Measurements from ENCODE around the gene DNAJC18.
A peak's percentile ranks its signal among the peaks of the same experiment; 100 is the strongest.

DNAJC18 gene

DNA sequence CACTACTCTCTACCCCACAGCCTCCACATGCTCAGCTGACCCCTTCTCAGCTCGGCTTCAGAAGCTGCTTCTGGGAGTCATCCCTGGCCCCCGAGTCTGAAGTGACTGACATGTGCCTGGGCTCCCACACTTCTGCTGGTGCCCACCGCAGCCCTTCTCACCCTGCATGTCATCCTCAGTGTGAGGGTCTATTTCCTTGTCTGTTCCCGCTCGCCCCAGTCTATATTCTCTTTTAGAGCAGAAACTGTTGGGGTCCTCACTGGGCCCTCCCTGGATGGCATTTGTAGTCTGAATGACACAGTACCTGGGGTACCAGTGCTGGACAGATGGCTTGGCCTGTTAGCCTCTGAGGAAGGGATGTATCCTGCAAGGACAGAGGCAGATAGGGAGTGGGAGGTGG, 17.9 kb upstream of the DNAJC18 start:
- Histone ChIP-seq H3K27ac (ENCODE audit: low read length, poor library complexity, severe bottlenecking) (no peak overlapping the region), H3K14ac (ENCODE audit: low read length in 2 of 2) (no peak overlapping the region), H3K4me3 (ENCODE audit: insufficient read depth in 1 of 2, low read depth in 1 of 2, low read length in 2 of 2) (no peak overlapping the region), H3K18ac (ENCODE audit: low read depth in 1 of 2, low read length in 2 of 2) (no peak overlapping the region), H2AK5ac (ENCODE audit: low read length, severe bottlenecking) (no peak overlapping the region), H2BK15ac (ENCODE audit: low read depth, poor library complexity, severe bottlenecking) (peak overlapping the region; percentile 28), H3K36me3 (ENCODE audit: control insufficient read depth in 1 of 2, insufficient read depth in 2 of 2, low read depth in 1 of 2, low read length in 2 of 2) (peaks cover 0 to 12% of the 10 kb centered on the region in 2 experiments), H2BK120ac (ENCODE audit: low read depth, low read length) (no peak overlapping the region), H3K9me3 (ENCODE audit: control insufficient read depth, low read length) (no peaks in the 10 kb centered on the region), H3K4me1 (ENCODE audit: control insufficient read depth, insufficient read depth, low read depth, low read length) (peaks cover 20% of the 10 kb centered on the region), H3K23ac (ENCODE audit: low read length in 2 of 2) (no peak overlapping the region), H3K4ac (ENCODE audit: low read depth in 1 of 2, low read length in 2 of 2) (no peak overlapping the region), H2AFZ (ENCODE audit: low read depth, low read length) (no peak overlapping the region), H3K4me2 (ENCODE audit: low read length, poor library complexity, severe bottlenecking) (no peak overlapping the region), H4K91ac (ENCODE audit: low read length) (no peak overlapping the region), H2BK5ac (ENCODE audit: low read depth, low read length, poor library complexity, severe bottlenecking) (no peak overlapping the region), H3K79me1 (replicated peaks; ENCODE audit: low read length, poor library complexity, severe bottlenecking) (no peaks in the 10 kb centered on the region), H4K8ac (ENCODE audit: low read length) (no peak overlapping the region), H2BK12ac (ENCODE audit: low read length in 2 of 2) (no peak overlapping the region), H3K9ac (ENCODE audit: low read length) (no peak overlapping the region), H3K27me3 (ENCODE audit: control insufficient read depth in 1 of 2, insufficient read depth in 1 of 2, low read length in 2 of 2) (no peaks in the 10 kb centered on the region)
- 94% methylated on average over 5 of the region's 5 CpGs for WGBS
- no peak for DNase-seq

DNA sequence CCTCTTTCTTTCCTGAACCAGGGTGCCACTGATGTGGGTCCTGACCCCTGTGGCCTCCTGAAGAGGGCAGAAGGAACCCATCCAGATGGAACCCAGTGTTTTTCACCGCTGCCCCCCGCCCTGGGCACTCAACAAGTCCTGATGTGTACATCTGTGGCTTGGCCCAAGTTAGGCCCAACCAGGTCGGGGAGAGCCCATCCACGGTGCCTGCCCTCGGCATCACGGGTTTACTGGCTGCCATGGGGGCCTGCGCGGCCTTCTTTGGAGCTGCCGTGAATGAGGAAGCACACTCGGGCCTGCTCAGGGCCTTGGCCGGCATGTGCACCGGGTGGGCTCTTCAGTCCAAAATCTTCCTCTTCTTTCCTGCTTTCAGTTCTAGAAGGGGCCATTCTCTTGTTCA, 17.5 kb upstream of the DNAJC18 start:
- WGBS, result 96% methylated on average over 12 of the region's 12 CpGs

DNA sequence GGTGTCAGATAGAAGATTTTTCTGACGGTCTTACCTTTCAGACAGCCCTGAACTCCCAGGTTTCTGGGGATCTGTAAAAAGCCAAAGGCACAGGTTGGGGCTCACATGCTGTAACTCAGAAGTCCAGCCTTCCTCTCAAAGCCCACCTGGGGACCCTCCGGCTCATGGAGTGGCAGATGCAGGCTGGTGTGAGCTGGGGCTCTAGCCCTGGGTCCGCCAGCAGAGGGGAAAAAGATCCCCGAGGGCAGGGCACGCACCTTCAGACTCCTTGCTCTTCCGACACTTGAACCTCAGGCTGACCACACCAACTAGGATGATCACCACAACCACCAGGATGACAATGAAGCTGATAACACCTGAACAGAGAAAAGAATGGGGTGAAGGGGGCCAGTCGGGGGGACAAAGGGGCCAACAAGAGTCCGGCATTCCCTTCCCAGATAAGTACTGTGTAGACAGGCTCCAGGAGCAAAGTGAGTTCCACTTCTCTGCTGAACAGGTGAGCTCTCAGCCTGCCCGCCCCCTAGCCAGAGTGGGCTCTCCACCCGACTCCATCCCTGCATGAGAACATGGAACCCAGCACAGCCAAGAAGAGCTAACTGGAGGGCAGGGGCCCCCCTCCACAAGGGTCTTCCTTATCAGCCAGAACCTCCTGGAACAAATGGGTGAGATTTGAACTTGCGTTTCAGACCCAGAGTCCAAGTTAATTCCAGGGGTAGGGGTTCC, 15.4 kb upstream of the DNAJC18 start:
- Histone ChIP-seq H3K14ac (ENCODE audit: low read length in 2 of 2) (no peak overlapping the region), H3K36me3 (ENCODE audit: control insufficient read depth in 1 of 2, insufficient read depth in 2 of 2, low read depth in 1 of 2, low read length in 2 of 2) (peaks cover 0 to 26% of the 10 kb centered on the region in 2 experiments), H3K9me3 (ENCODE audit: control insufficient read depth, low read length) (no peaks in the 10 kb centered on the region), H3K23ac (ENCODE audit: low read length in 2 of 2) (no peak overlapping the region), H3K4me3 (ENCODE audit: insufficient read depth in 1 of 2, low read depth in 1 of 2, low read length in 2 of 2) (no peak overlapping the region), H2AFZ (ENCODE audit: low read depth, low read length) (no peak overlapping the region), H2BK12ac (ENCODE audit: low read length in 2 of 2) (no peak overlapping the region), H3K18ac (ENCODE audit: low read depth in 1 of 2, low read length in 2 of 2) (no peak overlapping the region), H3K27ac (ENCODE audit: low read length, poor library complexity, severe bottlenecking) (no peak overlapping the region), H2BK120ac (ENCODE audit: low read depth, low read length) (no peak overlapping the region), H3K9ac (ENCODE audit: low read length) (no peak overlapping the region), H3K4me2 (ENCODE audit: low read length, poor library complexity, severe bottlenecking) (no peak overlapping the region), H3K4ac (ENCODE audit: low read depth in 1 of 2, low read length in 2 of 2) (no peak overlapping the region), H3K27me3 (ENCODE audit: control insufficient read depth in 1 of 2, insufficient read depth in 1 of 2, low read length in 2 of 2) (no peaks in the 10 kb centered on the region), H3K4me1 (ENCODE audit: control insufficient read depth, insufficient read depth, low read depth, low read length) (peaks cover 12% of the 10 kb centered on the region), H2BK15ac (ENCODE audit: low read depth, poor library complexity, severe bottlenecking) (no peak overlapping the region), H2AK5ac (ENCODE audit: low read length, severe bottlenecking) (no peak overlapping the region), H4K8ac (ENCODE audit: low read length) (no peak overlapping the region), H2BK5ac (ENCODE audit: low read depth, low read length, poor library complexity, severe bottlenecking) (no peak overlapping the region), H3K79me1 (replicated peaks; ENCODE audit: low read length, poor library complexity, severe bottlenecking) (no peaks in the 10 kb centered on the region), H4K91ac (ENCODE audit: low read length) (no peak overlapping the region)
- DNase-seq, result no peak
- WGBS, result 93% methylated on average over 11 of the region's 11 CpGs

More for the DNA sequence above, 17.5 kb upstream of the DNAJC18 start:
- Histone ChIP-seq H3K18ac (ENCODE audit: low read depth in 1 of 2, low read length in 2 of 2) (no peak overlapping the region), H3K27me3 (ENCODE audit: control insufficient read depth in 1 of 2, insufficient read depth in 1 of 2, low read length in 2 of 2) (no peaks in the 10 kb centered on the region), H3K36me3 (ENCODE audit: control insufficient read depth in 1 of 2, insufficient read depth in 2 of 2, low read depth in 1 of 2, low read length in 2 of 2) (peaks cover 0 to 17% of the 10 kb centered on the region in 2 experiments), H3K9ac (ENCODE audit: low read length) (no peak overlapping the region), H3K79me1 (replicated peaks; ENCODE audit: low read length, poor library complexity, severe bottlenecking) (no peaks in the 10 kb centered on the region), H3K4me1 (ENCODE audit: control insufficient read depth, insufficient read depth, low read depth, low read length) (peaks cover 17% of the 10 kb centered on the region), H2AK5ac (ENCODE audit: low read length, severe bottlenecking) (no peak overlapping the region), H4K91ac (ENCODE audit: low read length) (no peak overlapping the region), H3K4ac (ENCODE audit: low read depth in 1 of 2, low read length in 2 of 2) (no peak overlapping the region), H3K27ac (ENCODE audit: low read length, poor library complexity, severe bottlenecking) (no peak overlapping the region), H2BK15ac (ENCODE audit: low read depth, poor library complexity, severe bottlenecking) (no peak overlapping the region), H3K14ac (ENCODE audit: low read length in 2 of 2) (no peak overlapping the region), H3K4me2 (ENCODE audit: low read length, poor library complexity, severe bottlenecking) (no peak overlapping the region), H2BK12ac (ENCODE audit: low read length in 2 of 2) (no peak overlapping the region), H2BK120ac (ENCODE audit: low read depth, low read length) (no peak overlapping the region), H2BK5ac (ENCODE audit: low read depth, low read length, poor library complexity, severe bottlenecking) (no peak overlapping the region), H3K4me3 (ENCODE audit: insufficient read depth in 1 of 2, low read depth in 1 of 2, low read length in 2 of 2) (no peak overlapping the region), H3K9me3 (ENCODE audit: control insufficient read depth, low read length) (no peaks in the 10 kb centered on the region), H3K23ac (ENCODE audit: low read length in 2 of 2) (no peak overlapping the region), H4K8ac (ENCODE audit: low read length) (no peak overlapping the region), H2AFZ (ENCODE audit: low read depth, low read length) (no peak overlapping the region)
- no peak for DNase-seq

DNA sequence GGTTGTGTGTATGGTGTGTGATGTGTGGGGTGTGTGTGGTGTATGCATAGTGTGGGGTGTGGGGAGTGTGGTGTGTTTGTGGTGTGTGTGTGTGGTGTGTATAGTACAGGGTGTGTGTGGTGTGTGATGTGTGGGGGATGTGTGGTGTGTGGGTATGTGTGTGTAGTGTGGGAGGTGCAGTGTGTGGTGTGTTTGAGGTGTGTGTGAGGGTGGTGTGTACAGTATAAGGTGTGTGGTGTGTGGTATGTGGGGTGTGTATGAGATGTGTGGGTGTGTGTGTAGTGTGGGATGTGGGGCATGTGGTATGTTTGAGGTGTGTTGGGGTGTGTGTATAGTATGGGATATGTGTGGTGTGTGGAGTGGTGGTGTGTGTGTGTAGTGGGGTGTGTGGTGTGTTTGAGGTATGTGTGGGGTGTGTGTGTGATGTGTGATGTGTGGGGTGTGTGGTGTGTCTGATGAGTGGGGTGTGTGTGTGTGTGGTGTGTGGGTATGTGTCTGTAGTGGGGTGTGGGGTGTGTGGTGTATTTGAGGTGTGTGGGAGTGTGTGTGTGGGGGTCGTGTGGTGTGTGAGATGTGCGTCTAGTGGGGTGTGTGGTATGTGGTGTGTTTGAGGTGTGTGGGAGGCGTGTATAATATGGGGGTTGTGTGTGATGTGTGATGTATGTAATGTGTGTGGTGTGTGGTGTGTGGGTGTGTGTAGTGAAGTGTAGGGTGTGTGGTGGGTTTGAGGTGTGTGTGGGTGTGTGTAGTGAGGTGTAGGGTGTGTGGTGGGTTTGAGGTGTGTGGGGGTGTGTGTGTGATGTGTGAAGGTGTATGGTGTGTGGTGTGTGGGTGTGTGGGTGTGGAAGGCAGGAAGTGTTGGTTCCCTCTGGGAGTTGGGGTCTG, 14.6 kb upstream of the DNAJC18 start:
- DNase-seq, result no peak
- peak overlapping the region in 1 of 2 experiments; percentile 1 for H3K18ac ChIP-seq (ENCODE audit: low read depth in 1 of 2, low read length in 2 of 2)
- H2AFZ ChIP-seq (ENCODE audit: low read depth, low read length), result no peak overlapping the region
- H2BK120ac ChIP-seq (ENCODE audit: low read depth, low read length), result no peak overlapping the region
- 98% methylated on average over 3 of the region's 3 CpGs for WGBS
- H2BK5ac ChIP-seq (ENCODE audit: low read depth, low read length, poor library complexity, severe bottlenecking), result no peak overlapping the region
- peaks cover 8% of the 10 kb centered on the region for H3K4me1 ChIP-seq (ENCODE audit: control insufficient read depth, insufficient read depth, low read depth, low read length)
- no peak overlapping the region for H2BK15ac ChIP-seq (ENCODE audit: low read depth, poor library complexity, severe bottlenecking)
- no peak overlapping the region for H3K9ac ChIP-seq (ENCODE audit: low read length)
- no peaks in the 10 kb centered on the region for H3K9me3 ChIP-seq (ENCODE audit: control insufficient read depth, low read length)
- H3K4me2 ChIP-seq (ENCODE audit: low read length, poor library complexity, severe bottlenecking), result no peak overlapping the region
- H3K4me3 ChIP-seq (ENCODE audit: insufficient read depth in 1 of 2, low read depth in 1 of 2, low read length in 2 of 2), result peak overlapping the region in 1 of 2 experiments; percentile 19
- no peak overlapping the region for H3K4ac ChIP-seq (ENCODE audit: low read depth in 1 of 2, low read length in 2 of 2)
- no peaks in the 10 kb centered on the region for H3K79me1 ChIP-seq (replicated peaks; ENCODE audit: low read length, poor library complexity, severe bottlenecking)
- no peaks in the 10 kb centered on the region for H3K27me3 ChIP-seq (ENCODE audit: control insufficient read depth in 1 of 2, insufficient read depth in 1 of 2, low read length in 2 of 2)
- H3K23ac ChIP-seq (ENCODE audit: low read length in 2 of 2), result no peak overlapping the region
- H3K14ac ChIP-seq (ENCODE audit: low read length in 2 of 2), result peak overlapping the region in 1 of 2 experiments; percentile 44
- H2AK5ac ChIP-seq (ENCODE audit: low read length, severe bottlenecking), result no peak overlapping the region
- H4K8ac ChIP-seq (ENCODE audit: low read length), result peak overlapping the region; percentile 14
- no peak overlapping the region for H3K27ac ChIP-seq (ENCODE audit: low read length, poor library complexity, severe bottlenecking)
- peaks cover 0 to 26% of the 10 kb centered on the region in 2 experiments for H3K36me3 ChIP-seq (ENCODE audit: control insufficient read depth in 1 of 2, insufficient read depth in 2 of 2, low read depth in 1 of 2, low read length in 2 of 2)
- peak overlapping the region; percentile 10 to 11 for H2BK12ac ChIP-seq (ENCODE audit: low read length in 2 of 2)
- H4K91ac ChIP-seq (ENCODE audit: low read length), result peak overlapping the region; percentile 9
